Measurements from ENCODE around the gene TRIM46. TPM values are rescaled to one million over a fixed set of nuclear protein-coding genes. Genes with fewer than 3 reads are reported as not detected.

The TRIM46 gene
- total RNA-seq, 1 donor from 2014 or later, result 0.22 TPM

DNA sequence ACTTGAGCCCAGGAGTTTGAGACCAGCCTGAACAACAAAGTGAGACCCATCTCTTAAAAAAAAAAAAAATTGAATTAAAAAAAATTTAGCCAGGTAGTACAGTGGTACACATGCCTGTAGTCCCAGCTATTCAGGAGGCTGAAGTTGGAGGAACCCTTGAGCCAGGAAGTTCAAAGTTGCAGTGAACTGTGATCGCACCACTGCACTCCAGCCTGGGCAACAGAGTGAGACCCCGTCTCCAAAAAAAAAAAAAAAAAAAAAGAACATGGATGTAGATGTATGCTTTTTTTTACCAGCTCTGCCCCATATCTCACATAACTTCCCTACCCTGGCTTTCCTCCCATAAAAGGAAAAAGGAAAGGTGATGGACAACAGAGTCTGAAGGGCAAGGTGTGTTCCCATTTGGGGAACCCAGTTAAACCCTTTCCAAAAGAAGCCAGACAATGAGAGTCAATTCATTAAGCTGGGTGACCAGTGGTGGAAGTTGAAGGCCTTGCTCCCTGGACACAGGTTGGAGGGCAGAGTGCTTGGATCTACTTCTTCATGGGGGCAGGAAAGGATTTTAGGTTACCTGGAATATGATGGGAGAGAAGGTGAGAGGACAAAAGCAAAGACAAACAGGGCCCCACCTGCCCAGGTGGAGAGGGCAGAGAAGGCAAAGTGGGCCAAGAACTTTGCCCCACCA, 3.4 kb upstream of the TRIM46 start:
- DNase-seq (no peak), ATAC-seq (no peak)
- intact Hi-C loops (cut with micrococcal nuclease), result no loop called here

DNA sequence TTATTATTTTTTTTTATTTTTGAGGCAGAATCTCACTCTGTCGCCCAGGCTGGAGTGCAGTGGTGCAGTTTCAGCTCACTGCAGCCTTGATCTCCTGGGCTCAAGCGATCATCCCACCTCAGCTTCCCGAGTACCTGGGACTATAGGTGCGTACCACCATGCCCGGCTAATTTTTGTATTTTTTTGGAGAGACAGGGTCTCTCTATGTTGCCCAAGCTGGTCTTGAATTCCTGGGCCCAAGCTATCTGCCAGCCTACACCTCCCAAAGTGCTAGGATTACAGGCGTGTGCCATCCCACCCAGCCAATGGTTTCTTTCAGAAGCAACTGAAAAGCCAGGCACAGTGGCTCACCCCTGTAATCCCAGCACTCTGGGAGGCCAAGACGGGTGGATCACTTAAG, 2.8 kb upstream of the TRIM46 start:
- ATAC-seq (no peak), DNase-seq (no peak)
- intact Hi-C loops (cut with micrococcal nuclease), result no loop called here

DNA sequence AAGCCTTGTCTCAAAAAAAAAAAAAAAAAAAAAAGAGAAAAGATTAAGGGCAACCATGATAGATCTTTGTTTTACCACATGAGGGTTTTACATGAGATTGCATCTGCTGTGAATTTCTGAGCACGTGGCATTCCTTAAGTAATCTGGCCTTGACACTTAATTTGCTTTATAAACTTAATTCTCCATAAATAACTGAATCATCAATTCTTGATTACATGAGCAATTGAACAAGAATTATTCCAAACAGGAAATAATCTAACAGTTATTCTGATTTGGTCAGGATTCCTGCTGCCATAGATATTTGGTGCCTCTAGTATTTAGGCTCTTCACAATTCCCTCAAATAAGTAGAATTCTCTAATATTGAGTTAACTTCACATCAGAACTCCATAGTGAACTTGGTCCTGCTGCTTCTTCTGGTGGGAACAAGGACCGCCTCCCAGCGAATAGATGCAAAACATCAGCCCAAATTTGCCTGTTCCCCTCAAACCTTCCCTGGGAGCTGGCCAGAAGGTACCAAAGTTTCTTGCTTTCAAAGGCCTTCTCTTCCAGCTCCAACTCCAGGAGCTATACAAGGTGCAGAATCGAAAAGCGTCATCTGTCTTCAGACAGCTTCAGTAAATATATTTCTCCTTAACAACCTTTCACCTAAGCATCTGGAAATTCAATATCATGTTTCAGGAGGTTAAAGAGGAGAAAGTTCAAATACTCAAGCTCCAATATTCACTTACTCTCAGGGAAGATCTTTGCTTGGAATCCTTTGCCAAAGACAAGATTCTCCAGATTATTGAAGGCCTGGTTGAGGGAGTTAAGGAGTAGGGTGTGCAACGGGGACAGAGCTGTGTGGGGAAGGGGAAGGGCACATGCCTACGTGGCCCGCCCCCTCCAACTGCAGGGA, 1.6 kb upstream of the TRIM46 start:
- ATAC-seq, result no peak
- DNase-seq, result no peak
- intact Hi-C loops (cut with micrococcal nuclease), result no loop called here

DNA sequence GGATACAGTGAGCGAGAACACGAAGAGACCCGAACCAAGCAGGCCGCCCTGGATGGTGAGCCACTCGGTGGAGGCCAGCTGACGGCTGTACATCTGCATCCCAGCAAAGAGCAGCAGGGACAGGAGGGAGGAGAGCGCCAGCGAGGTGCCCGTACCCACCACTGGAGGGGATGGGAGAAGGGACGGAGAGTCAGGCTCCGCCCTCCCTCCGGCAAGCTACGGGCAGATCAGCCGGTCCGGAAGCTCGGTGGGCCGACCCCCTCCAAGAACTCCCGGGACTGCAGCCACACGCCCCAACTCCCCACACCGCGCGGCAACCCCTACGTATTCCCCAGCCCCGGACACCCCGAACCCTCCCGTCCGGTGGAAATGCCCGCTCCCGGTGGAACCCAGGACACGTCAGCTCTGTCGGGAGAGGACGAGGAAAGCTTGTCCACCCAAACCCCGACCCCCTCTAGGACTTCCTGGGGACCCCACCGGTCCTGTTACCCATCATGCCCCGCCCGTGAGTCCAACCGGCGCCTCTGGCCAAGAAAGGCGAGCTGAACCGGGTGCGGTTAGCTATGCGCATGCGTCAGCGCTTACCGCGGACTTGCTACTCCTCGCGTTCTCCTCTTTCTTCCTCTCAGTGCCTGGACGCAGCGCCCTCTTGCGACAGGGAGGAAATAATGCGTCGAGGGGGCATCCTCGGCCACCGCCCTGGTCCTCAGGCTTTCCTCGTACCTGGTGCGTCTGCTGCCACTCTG, 744 bp upstream of the TRIM46 start, which contains the start of gene KRTCAP2:
KRTCAP2 (minus strand) TSS at position 573 of the 746 bp plus-strand sequence; CDS start at position 493, 80 bp downstream.
- peak; percentile 89 for ATAC-seq
- peak; percentile 96 for DNase-seq
- intact Hi-C loops (cut with micrococcal nuclease), result no loop called here

GRCh38 chr1:155174324-155175280, 953 bp downstream of the TRIM46 start:
- ATAC-seq, result no peak
- intact Hi-C loops (cut with micrococcal nuclease), result no loop called here
- peak; percentile 35 for DNase-seq

DNA sequence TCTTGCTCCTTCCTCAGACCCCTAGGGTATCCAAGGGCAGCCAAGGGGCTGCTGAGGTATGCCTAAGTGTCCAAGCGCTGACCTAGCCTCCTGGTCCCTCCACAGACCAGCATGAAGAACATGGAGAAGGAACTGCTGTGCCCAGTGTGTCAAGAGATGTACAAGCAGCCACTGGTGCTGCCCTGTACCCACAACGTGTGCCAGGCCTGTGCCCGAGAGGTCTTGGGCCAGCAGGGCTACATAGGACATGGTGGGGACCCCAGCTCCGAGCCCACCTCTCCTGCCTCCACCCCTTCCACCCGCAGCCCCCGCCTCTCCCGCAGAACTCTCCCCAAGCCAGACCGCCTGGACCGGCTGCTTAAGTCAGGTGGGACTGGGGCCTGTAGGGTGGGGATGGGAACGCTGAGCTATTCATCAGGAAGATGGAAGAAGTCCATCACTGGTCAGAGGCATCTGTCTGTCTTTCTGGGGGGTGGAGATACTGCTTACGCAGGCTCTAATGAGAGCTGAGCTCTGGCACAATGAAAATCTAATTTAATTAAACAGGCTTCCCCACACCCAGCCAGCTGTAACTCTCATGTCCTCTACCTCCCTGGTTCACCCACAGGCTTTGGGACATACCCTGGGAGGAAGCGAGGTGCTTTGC, 1.8 kb downstream of the TRIM46 start:
- ATAC-seq (no peak), DNase-seq (no peak)
- intact Hi-C loops (cut with micrococcal nuclease), result no loop called here

DNA sequence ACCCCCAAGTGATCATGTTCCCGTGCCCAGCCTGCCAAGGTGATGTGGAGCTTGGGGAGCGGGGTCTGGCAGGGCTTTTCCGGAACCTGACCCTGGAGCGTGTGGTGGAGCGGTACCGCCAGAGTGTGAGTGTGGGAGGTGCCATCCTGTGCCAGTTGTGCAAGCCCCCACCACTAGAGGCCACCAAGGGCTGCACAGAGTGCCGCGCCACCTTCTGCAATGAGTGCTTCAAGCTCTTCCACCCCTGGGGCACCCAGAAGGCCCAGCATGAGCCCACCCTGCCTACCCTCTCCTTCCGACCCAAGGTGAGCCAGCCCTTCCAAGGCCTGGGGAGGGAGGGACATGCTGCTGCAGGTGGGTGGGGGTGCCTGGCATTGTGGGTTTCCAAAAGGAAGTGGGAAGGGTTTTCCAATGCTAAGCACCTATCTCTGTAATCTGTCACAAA, 2.3 kb downstream of the TRIM46 start:
- intact Hi-C loops (cut with micrococcal nuclease), result no loop called here

DNA sequence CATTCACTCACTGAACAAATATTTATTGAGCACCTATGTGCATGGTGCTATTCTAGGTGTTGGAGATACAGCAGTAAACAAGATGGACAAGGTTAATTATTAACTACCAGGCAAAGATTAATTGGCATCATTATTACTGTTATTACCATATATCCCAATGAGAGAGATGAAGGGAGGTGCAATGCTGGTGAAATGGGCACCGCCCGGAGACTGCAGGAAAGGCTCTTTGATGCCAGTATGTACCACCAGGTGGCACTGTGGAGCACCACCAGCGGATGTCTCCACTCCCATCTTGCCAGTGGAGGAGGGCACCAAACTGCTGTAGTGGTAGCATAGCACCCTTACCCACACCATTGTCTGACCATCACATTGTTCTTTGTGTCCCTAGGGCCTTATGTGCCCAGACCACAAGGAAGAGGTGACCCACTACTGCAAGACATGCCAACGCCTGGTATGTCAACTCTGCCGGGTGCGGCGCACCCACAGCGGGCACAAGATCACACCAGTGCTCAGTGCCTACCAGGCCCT, 3.0 kb downstream of the TRIM46 start:
- intact Hi-C loops (cut with micrococcal nuclease), result no loop called here
- ATAC-seq (peak; percentile 51), DNase-seq (peak; percentile 86)

More for the DNA sequence above, 2.3 kb downstream of the TRIM46 start:
- DNase-seq (peak; percentile 30), ATAC-seq (no peak)

DNA sequence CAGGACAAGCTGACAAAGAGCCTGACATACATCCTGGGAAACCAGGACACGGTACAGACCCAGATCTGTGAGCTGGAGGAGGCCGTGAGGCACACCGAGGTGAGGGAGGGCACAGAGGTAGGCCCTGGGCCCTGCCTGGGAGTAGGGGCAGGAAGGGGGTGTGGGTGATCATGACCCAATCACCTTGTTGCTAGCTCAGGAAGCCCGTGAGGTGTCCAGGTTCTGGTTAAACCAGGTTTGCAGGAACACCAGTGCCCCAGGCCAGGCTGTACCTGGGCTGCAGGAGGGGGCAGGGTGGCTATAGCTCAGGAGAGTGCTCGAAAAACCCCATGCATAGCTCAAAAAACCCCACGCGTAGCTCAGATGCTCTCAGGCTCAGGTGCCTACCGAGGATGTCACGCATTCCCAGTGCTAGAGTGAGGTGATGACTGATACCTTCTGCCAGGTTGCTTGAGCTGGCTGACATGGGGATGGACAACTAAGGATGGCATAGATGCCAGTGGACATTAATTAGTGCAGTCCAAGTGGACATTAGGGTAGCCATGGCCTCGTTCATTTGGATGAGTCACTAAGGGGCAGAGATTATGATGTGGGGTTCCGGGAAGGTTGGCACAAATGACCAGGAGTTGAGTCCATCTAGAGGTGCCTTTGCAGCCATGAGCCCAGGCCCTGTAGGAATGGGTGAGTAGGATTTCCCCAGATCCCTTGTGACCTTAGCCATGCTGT, 3.7 kb downstream of the TRIM46 start:
- ATAC-seq (no peak), DNase-seq (no peak)
- intact Hi-C loops (cut with micrococcal nuclease), result no loop called here

GRCh38 chr1:155177918-155178281, 4.3 kb downstream of the TRIM46 start:
- intact Hi-C loops (cut with micrococcal nuclease), result no loop called here
- no peak for ATAC-seq
- DNase-seq, result peak; percentile 20

DNA sequence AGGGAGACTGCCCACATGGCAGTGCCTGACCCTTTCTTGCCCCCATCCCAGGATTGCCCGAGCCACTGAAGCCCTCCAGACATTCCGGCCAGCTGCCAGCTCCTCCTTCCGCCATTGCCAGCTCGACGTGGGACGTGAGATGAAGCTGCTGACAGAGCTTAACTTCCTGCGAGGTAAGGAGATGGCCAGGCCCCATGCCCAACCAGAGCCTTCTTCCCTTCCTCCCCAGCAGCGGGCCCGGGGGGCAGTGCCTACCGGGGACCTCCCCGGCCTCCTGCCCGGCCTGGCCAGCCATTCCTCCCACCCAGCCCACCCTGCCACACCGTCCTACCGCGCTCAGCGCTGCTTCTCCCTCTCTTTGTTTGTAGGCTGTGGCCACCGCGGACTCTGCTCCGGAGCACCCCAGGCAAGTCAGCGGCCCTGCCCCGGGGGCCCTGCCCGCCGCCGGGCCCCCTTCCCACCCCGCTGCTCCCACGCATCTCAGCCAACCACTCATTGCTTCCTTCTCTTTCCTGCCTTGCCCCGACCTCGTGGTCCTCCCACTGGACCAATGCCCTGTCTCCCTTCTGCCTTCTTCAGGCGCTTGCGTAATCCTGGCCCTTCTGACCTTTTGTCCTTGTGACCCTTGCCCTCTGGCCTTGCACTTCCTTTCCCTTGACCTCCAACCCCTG, 4.9 kb downstream of the TRIM46 start:
- intact Hi-C loops (cut with micrococcal nuclease), result no loop called here
- peak; percentile 25 for DNase-seq

DNA sequence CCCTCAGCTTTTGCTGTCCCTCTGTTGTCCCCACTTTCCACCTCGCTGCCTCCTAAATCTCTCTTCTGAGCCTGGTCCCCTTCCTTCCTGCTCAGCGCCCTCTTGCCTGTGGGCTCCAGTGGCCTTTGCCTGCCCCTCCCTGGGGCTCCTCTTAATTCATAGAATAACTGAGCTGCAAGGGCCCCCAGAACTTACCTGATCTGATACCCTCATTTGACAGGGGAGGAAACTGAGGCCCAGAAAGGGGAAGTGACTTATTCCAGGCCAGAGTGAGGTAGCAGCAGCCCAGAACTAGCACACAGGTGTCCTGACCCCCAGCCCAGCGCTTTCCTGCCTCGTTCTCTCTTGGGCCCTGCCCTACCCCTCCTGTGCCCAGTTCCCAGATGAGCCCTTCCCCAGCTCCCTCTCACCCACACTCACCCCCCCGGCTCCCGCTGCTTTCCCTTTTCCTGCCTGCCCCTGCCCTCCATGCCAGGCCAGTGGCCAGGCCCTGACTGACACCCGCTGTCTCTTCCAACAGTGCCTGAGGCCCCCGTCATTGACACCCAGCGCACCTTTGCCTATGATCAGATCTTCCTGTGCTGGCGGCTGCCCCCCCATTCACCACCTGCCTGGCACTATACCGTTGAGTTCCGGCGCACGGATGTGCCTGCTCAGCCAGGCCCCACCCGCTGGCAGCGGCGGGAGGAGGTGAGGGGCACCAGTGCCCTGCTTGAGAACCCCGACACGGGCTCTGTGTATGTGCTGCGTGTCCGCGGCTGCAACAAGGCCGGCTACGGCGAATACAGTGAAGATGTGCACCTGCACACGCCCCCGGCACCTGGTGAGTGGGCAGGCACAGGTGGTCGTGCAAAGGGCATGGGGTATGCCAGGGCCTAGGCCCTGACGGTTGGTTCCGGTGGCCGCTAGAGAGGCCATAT, 5.7 kb downstream of the TRIM46 start:
- intact Hi-C loops (cut with micrococcal nuclease), result no loop called here

More for the DNA sequence above, 4.9 kb downstream of the TRIM46 start:
- ATAC-seq, result no peak

GRCh38 chr1:155181371-155182051, 7.9 kb downstream of the TRIM46 start:
- ATAC-seq (no peak), DNase-seq (no peak)
- intact Hi-C loops (cut with micrococcal nuclease), result no loop called here

More for the DNA sequence above, 5.7 kb downstream of the TRIM46 start:
- DNase-seq (no peak), ATAC-seq (no peak)

GRCh38 chr1:155182052-155182550, 8.5 kb downstream of the TRIM46 start:
- DNase-seq, result no peak
- ATAC-seq, result no peak
- intact Hi-C loops (cut with micrococcal nuclease), result no loop called here

- ATAC-seq, result no peak
- no peak for DNase-seq
- intact Hi-C loops (cut with micrococcal nuclease), result no loop called here
Measured at GRCh38 chr1:155183775-155184221, 10.1 kb downstream of the TRIM46 start.

Data from left ventricle myocardium superior (tissue), 1 donor.